CD14-positive monocyte (primary cell): Measurements from ENCODE around the gene HDAC8. TPM values are rescaled to one million over a fixed set of nuclear protein-coding genes. Genes with fewer than 3 reads are reported as not detected.

Experiments
- DNase-seq, 3 donors: peaks; one replicate each; pipeline ENCODE4 v3.0.0-alpha.2; 2011 to 2022
- H2AFZ ChIP-seq: 2 replicates; pipeline ENCODE4 v1.6.0; 2012; ENCODE audit warnings: mild to moderate bottlenecking, low read depth, low read length, inconsistent platforms; ENCODE audit not compliant: insufficient read depth, poor library complexity, severe bottlenecking
- H3K27ac ChIP-seq, 2 donors: 1 replicate in 1 of 2; 2 replicates in 1 of 2; pipeline ENCODE4 v1.5.1; 2012 to 2013; ENCODE audit warnings: low read length in 2 of 2, control low read depth in 1 of 2, inconsistent platforms in 1 of 2, low read depth in 1 of 2, mild to moderate bottlenecking in 1 of 2
- H3K27me3 ChIP-seq, 2 donors: one replicate each; pipeline versions ENCODE4 v1.6.0 to v1.6.1; 2011 to 2013; ENCODE audit warnings: low read length in 2 of 2; ENCODE audit not compliant: control insufficient read depth in 2 of 2, insufficient read depth in 2 of 2
- H3K36me3 ChIP-seq, 2 donors: replicated peaks in 1 of 2; 1 replicate in 1 of 2; 2 replicates in 1 of 2; pipeline versions ENCODE4 v1.5.1 to v1.6.1; 2012 to 2013; ENCODE audit warnings: low read length in 2 of 2, control low read depth in 1 of 2, inconsistent platforms in 1 of 2, mild to moderate bottlenecking in 1 of 2; ENCODE audit not compliant: insufficient read depth in 2 of 2, control insufficient read depth in 1 of 2
- H3K4me1 ChIP-seq, 2 donors: 1 replicate in 1 of 2; 2 replicates in 1 of 2; pipeline versions ENCODE4 v1.5.1 to v1.6.1; 2012 to 2013; ENCODE audit warnings: low read length in 2 of 2, control low read depth in 1 of 2, inconsistent platforms in 1 of 2, mild to moderate bottlenecking in 1 of 2, moderate library complexity in 1 of 2; ENCODE audit not compliant: insufficient read depth in 2 of 2, control insufficient read depth in 1 of 2
- H3K4me2 ChIP-seq: replicated peaks from 2 replicates; pipeline ENCODE3; 2012; ENCODE audit warnings: low read length, moderate library complexity, mild to moderate bottlenecking; ENCODE audit not compliant: poor library complexity, severe bottlenecking; ENCODE audit errors: extremely low read depth
- H3K4me3 ChIP-seq, 3 experiments: fragments of 200-600 bp in 1 of 3; sonication (generic) in 1 of 3; replicated peaks in 1 of 3; 1 replicate in 2 of 3; 2 replicates in 1 of 3; pipeline ENCODE4 v1.5.1; 2011 to 2013; ENCODE audit warnings: low read length in 3 of 3, mild to moderate bottlenecking in 3 of 3, control low read depth in 2 of 3, low read depth in 2 of 3, inconsistent platforms in 1 of 3, moderate library complexity in 1 of 3
- H3K79me2 ChIP-seq: 2 replicates; pipeline ENCODE4 v1.6.0; 2012; ENCODE audit warnings: mild to moderate bottlenecking, control low read depth, inconsistent platforms, low read length, moderate library complexity; ENCODE audit not compliant: insufficient read depth
- H3K9ac ChIP-seq: 2 replicates; pipeline ENCODE4 v1.6.0; 2017; ENCODE audit warnings: low read length, mild to moderate bottlenecking; ENCODE audit not compliant: insufficient read depth, poor library complexity, severe bottlenecking
- H3K9me3 ChIP-seq, 2 donors: replicated peaks in 1 of 2; 1 replicate in 1 of 2; 2 replicates in 1 of 2; pipeline versions ENCODE4 v1.5.1 to v1.6.1; 2012 to 2013; ENCODE audit warnings: low read length in 2 of 2, control low read depth in 1 of 2; ENCODE audit not compliant: control insufficient read depth in 1 of 2, insufficient read depth in 1 of 2
- H4K20me1 ChIP-seq: 2 replicates; pipeline ENCODE4 v1.6.0; 2012; ENCODE audit warnings: mild to moderate bottlenecking, low read length, control low read depth, moderate library complexity; ENCODE audit not compliant: insufficient read depth
- H3K27ac Mint-ChIP-seq, 7 donors: one replicate each; pipeline ENCODE4 v1.8.0; 2020; ENCODE audit warnings: mild to moderate bottlenecking in 7 of 7, mixed read lengths in 7 of 7, moderate library complexity in 6 of 7, inconsistent platforms in 2 of 7
- H3K27me3 Mint-ChIP-seq, 3 donors: one replicate each; pipeline ENCODE4 v1.8.0; 2021 to 2022; ENCODE audit warnings: low read depth in 3 of 3, mild to moderate bottlenecking in 3 of 3, mixed read lengths in 3 of 3, moderate library complexity in 3 of 3, inconsistent platforms in 1 of 3
- H3K36me3 Mint-ChIP-seq, 2 donors: one replicate each; pipeline ENCODE4 v1.8.0; 2020; ENCODE audit warnings: mixed read lengths in 2 of 2, inconsistent platforms in 1 of 2, mild to moderate bottlenecking in 1 of 2
- H3K4me1 Mint-ChIP-seq: one replicate; pipeline ENCODE4 v1.8.0; 2020; ENCODE audit warnings: mild to moderate bottlenecking, mixed read lengths
- H3K4me3 Mint-ChIP-seq, 2 donors: one replicate each; pipeline ENCODE4 v1.8.0; 2020; ENCODE audit warnings: mild to moderate bottlenecking in 2 of 2, mixed read lengths in 2 of 2, moderate library complexity in 1 of 2
- H3K9me3 Mint-ChIP-seq, 7 donors: one replicate each; pipeline ENCODE4 v1.8.0; 2020 to 2022; ENCODE audit warnings: mixed read lengths in 7 of 7, mild to moderate bottlenecking in 6 of 7, moderate library complexity in 6 of 7, inconsistent platforms in 2 of 7
- CTCF ChIP-seq: fragments of 200-600 bp; IDR thresholded peaks from one replicate; pipeline ENCODE4 v1.8.0; 2022; ENCODE audit warnings: antibody characterized with exemption, mild to moderate bottlenecking
- WGBS: methylation state at CpG from one replicate; pipeline ENCODE4 v1.1.5; 2013; ENCODE audit warnings: missing lambda C conversion rate; ENCODE audit not compliant: insufficient coverage; 5-methylcytosine and 5-hydroxymethylcytosine counted together
- intact Hi-C, 2 donors: fragments of 100-400 bp; cut with micrococcal nuclease; formaldehyde crosslinking; loops; one replicate each; pipeline versions ENCODE4 v1.15.0 to v1.15.1; 2023
- polyA plus RNA-seq, 3 donors: library from polyadenylated mRNA; depleted of rRNA in 1 of 3; unstranded in 2 of 3; stranded (reverse) in 1 of 3; fragments of 300-500 nt in 2 of 3; fragments of >200 nt in 1 of 3; fragmentation: Illumina TruSeq in 2 of 3; gene quantifications; 1 replicate in 2 of 3; 2 replicates in 1 of 3; pipeline ENCODE4 v1.2.3, GENCODE V29; 2012 to 2021

The HDAC8 gene
- polyA plus RNA-seq, 3 donors: 14.3 to 22.9 (median 20.5) TPM

- Mint-ChIP-seq H3K9me3 (peaks cover 0 to 2% (median 0%) of the 10 kb centered on the region in 7 donors), H3K27me3 (peaks cover 0 to 9% (median 0%) of the 10 kb centered on the region in 3 donors), H3K36me3 (peaks cover 3 to 12% of the 10 kb centered on the region in 2 donors), H3K4me1 (no peaks in the 10 kb centered on the region), H3K4me3 (no peak overlapping the region), H3K27ac (no peak overlapping the region)
- intact Hi-C loops: no loop called here
- Histone ChIP-seq H3K4me2 (no peak overlapping the region), H4K20me1 (no peaks in the 10 kb centered on the region), H3K79me2 (no peaks in the 10 kb centered on the region), H3K9me3 (no peaks in the 10 kb centered on the region), H3K27ac (no peak overlapping the region), H3K36me3 (no peaks in the 10 kb centered on the region), H3K4me3 (no peak overlapping the region), H2AFZ (no peak overlapping the region), H3K9ac (no peak overlapping the region), H3K4me1 (no peaks in the 10 kb centered on the region), H3K27me3 (no peaks in the 10 kb centered on the region)
- no peak for TF ChIP-seq CTCF
- WGBS: no CpG with 5 or more reads among the region's 4 CpGs
- DNase-seq: no peak
These were observed 212.3 kb downstream of the HDAC8 start for GRCh38 chrX:72360326-72360725.

GRCh38 chrX:72358313-72358712 lies 214.3 kb downstream of the HDAC8 start:
- TF ChIP-seq CTCF: no peak
- WGBS: 80% methylated on average over 1 of the region's 4 CpGs
- H3K27me3 Mint-ChIP-seq: peaks cover 0 to 2% (median 0%) of the 10 kb centered on the region in 3 donors

More at GRCh38 chrX:72358313-72358712, 214.3 kb downstream of the HDAC8 start:
- no peak overlapping the region for H3K4me2 ChIP-seq
- Mint-ChIP-seq H3K4me1 (no peaks in the 10 kb centered on the region), H3K27ac (no peak overlapping the region), H3K36me3 (peaks cover 0 to 9% of the 10 kb centered on the region in 2 donors), H3K9me3 (peaks cover 0 to 2% (median 0%) of the 10 kb centered on the region in 7 donors), H3K4me3 (no peak overlapping the region)
- H3K9ac ChIP-seq: no peak overlapping the region
- intact Hi-C loops: no loop called here
- H3K9me3 ChIP-seq: no peaks in the 10 kb centered on the region
- H3K27ac ChIP-seq: no peak overlapping the region
- H3K36me3 ChIP-seq: no peaks in the 10 kb centered on the region
- H3K4me3 ChIP-seq: no peak overlapping the region
- no peaks in the 10 kb centered on the region for H4K20me1 ChIP-seq
- no peak overlapping the region for H2AFZ ChIP-seq
- no peak for DNase-seq
- H3K27me3 ChIP-seq: peaks cover 0 to 2% of the 10 kb centered on the region in 2 donors
- no peaks in the 10 kb centered on the region for H3K79me2 ChIP-seq
- no peaks in the 10 kb centered on the region for H3K4me1 ChIP-seq
